Thyroid gland (tissue), 4 donors: Measurements from ENCODE around the gene PALLD. TPM values are rescaled to one million over a fixed set of nuclear protein-coding genes. Genes with fewer than 3 reads are reported as not detected.

Experiments
- DNase-seq, 2 donors: peaks; one replicate each; pipeline ENCODE4 v3.0.0-alpha.2; 2019
- H3K27ac ChIP-seq, 3 donors: fragments of 200-600 bp; sonication (generic); 1 replicate in 2 of 3; 2 replicates in 1 of 3; pipeline ENCODE4 v1.5.1; 2016 to 2019; ENCODE audit warnings: mild to moderate bottlenecking in 1 of 3, moderate library complexity in 1 of 3
- H3K27me3 ChIP-seq: fragments of 200-600 bp; sonication (generic); one replicate; pipeline ENCODE4 v1.5.1; 2019
- H3K36me3 ChIP-seq, 2 donors: fragments of 200-600 bp; sonication (generic); one replicate each; pipeline ENCODE4 v1.5.1; 2016 to 2019
- H3K4me1 ChIP-seq, 2 donors: fragments of 200-600 bp; sonication (generic); one replicate each; pipeline ENCODE4 v1.5.1; 2017 to 2019
- H3K4me3 ChIP-seq, 3 donors: fragments of 200-600 bp; sonication (generic); replicated peaks in 1 of 3; 1 replicate in 2 of 3; 2 replicates in 1 of 3; pipeline ENCODE4 v1.5.1; 2016; ENCODE audit warnings: mild to moderate bottlenecking in 1 of 3
- H3K9me3 ChIP-seq: fragments of 200-600 bp; sonication (generic); one replicate; pipeline ENCODE4 v1.5.1; 2017
- CTCF ChIP-seq, 6 experiments: fragments of 200-600 bp in 3 of 6; fragments of 450-650 bp in 3 of 6; sonication (generic) in 3 of 6; IDR thresholded peaks; one replicate each; pipeline ENCODE4 v1.5.1; 2016 to 2019; ENCODE audit warnings: antibody characterized with exemption in 6 of 6, mild to moderate bottlenecking in 2 of 6, inconsistent platforms in 1 of 6, moderate library complexity in 1 of 6
- POLR2A ChIP-seq, 2 donors: fragments of 450-650 bp; IDR thresholded peaks; one replicate each; pipeline ENCODE4 v1.6.1; 2017; ENCODE audit warnings: antibody characterized with exemption in 2 of 2, mild to moderate bottlenecking in 2 of 2, moderate library complexity in 1 of 2
- WGBS, 2 donors: methylation state at CpG; one replicate each; pipeline ENCODE4 v1.1.5; 2017; 5-methylcytosine and 5-hydroxymethylcytosine counted together
- intact Hi-C: fragments of 100-400 bp; cut with DNase I; formaldehyde crosslinking; loops from one replicate; pipeline ENCODE4 v1.15.1; 2023
- total RNA-seq, 4 donors: library from RNA; depleted of rRNA; stranded (reverse); fragments of >200 nt; gene quantifications; one replicate each; pipeline ENCODE4 v1.2.3, GENCODE V29; 2016

PALLD gene
- total RNA-seq, 4 donors from 2014 or later: 152 to 311 (median 226) TPM

GRCh38 chr4:168574581-168575295, 77.9 kb downstream of the PALLD start:
- Histone ChIP-seq H3K4me1 (no peaks in the 10 kb centered on the region), H3K27me3 (no peaks in the 10 kb centered on the region), H3K9me3 (no peaks in the 10 kb centered on the region), H3K36me3 (no peaks in the 10 kb centered on the region), H3K27ac (no peak overlapping the region), H3K4me3 (no peak overlapping the region)
- intact Hi-C loops: no loop called here
- 75 to 83% methylated on average over 5 of the region's 5 CpGs for WGBS, 2 donors
- no peak for DNase-seq
- no peak for TF ChIP-seq POLR2A (IDR thresholded peaks at IDR 0.05)

- no peaks in the 10 kb centered on the region for H3K9me3 ChIP-seq
These were observed 78.6 kb downstream of the PALLD start for GRCh38 chr4:168575473-168575872.

GRCh38 chr4:168577624-168578023, 80.8 kb downstream of the PALLD start:
- WGBS, 2 donors: 65 to 69% methylated on average over 5 of the region's 5 CpGs
- H3K4me3 ChIP-seq: no peak overlapping the region
- TF ChIP-seq POLR2A (IDR thresholded peaks at IDR 0.05) (no peak), CTCF (IDR thresholded peaks at IDR 0.05) (no peak)
- no peaks in the 10 kb centered on the region for H3K36me3 ChIP-seq
- DNase-seq: peak in 1 of 2 donors; percentile 16
- intact Hi-C loops: no loop called here
- no peaks in the 10 kb centered on the region for H3K9me3 ChIP-seq
- H3K27ac ChIP-seq: no peak overlapping the region
- H3K4me1 ChIP-seq: no peaks in the 10 kb centered on the region
- H3K27me3 ChIP-seq: no peaks in the 10 kb centered on the region

More at GRCh38 chr4:168575473-168575872, 78.6 kb downstream of the PALLD start:
- intact Hi-C loops: no loop called here
- 96 to 97% methylated on average over 2 of the region's 2 CpGs for WGBS, 2 donors
- Histone ChIP-seq H3K36me3 (no peaks in the 10 kb centered on the region), H3K4me3 (no peak overlapping the region), H3K27ac (no peak overlapping the region), H3K27me3 (no peaks in the 10 kb centered on the region), H3K4me1 (no peaks in the 10 kb centered on the region)
- TF ChIP-seq POLR2A (IDR thresholded peaks at IDR 0.05): no peak
- DNase-seq: no peak

DNA sequence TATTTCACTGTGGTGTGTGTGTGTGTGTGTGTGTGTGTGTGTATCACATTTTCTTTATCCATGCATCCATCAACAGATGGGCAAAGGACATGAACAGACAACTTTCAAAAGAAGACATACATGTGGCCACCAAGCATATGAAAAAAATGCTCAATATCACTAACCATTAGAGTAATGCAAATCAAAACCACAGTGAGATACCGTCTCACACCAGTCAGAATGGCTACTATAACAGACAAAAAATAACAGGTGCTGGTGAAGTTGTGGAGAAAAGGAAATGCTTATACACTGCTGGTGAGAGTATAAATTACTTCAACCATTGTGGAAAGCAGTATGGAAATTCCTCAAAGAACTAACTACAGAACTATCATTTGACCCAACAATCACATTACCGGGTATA, 83.4 kb downstream of the PALLD start:
- no peak for DNase-seq
- Histone ChIP-seq H3K27me3 (no peaks in the 10 kb centered on the region), H3K4me1 (no peaks in the 10 kb centered on the region), H3K4me3 (no peak overlapping the region), H3K27ac (no peak overlapping the region), H3K36me3 (no peaks in the 10 kb centered on the region), H3K9me3 (no peaks in the 10 kb centered on the region)
- WGBS, 2 donors: 95 to 99% methylated on average over 2 of the region's 2 CpGs
- TF ChIP-seq CTCF (IDR thresholded peaks at IDR 0.05): no peak
- TF ChIP-seq POLR2A (IDR thresholded peaks at IDR 0.05): no peak
- intact Hi-C loops: loop anchor here (10.0 kb wide), 1 partner anchor 65 kb away; no protein-coding TSS in a partner anchor

- Histone ChIP-seq H3K4me3 (no peak overlapping the region), H3K9me3 (no peaks in the 10 kb centered on the region), H3K27me3 (no peaks in the 10 kb centered on the region), H3K4me1 (peaks cover 3 to 14% of the 10 kb centered on the region in 2 donors), H3K36me3 (no peaks in the 10 kb centered on the region), H3K27ac (no peak overlapping the region)
- TF ChIP-seq CTCF (IDR thresholded peaks at IDR 0.05): no peak
- TF ChIP-seq POLR2A (IDR thresholded peaks at IDR 0.05): no peak
- intact Hi-C loops: loop anchor here (10.0 kb wide), 1 partner anchor 60 kb away; no protein-coding TSS in a partner anchor
- no peak for DNase-seq
- 83 to 89% methylated on average over 2 of the region's 2 CpGs for WGBS, 2 donors
These were observed 87.5 kb downstream of the PALLD start for GRCh38 chr4:168584321-168584771.
